ENCODE results near the gene SEC14L5.

DNA sequence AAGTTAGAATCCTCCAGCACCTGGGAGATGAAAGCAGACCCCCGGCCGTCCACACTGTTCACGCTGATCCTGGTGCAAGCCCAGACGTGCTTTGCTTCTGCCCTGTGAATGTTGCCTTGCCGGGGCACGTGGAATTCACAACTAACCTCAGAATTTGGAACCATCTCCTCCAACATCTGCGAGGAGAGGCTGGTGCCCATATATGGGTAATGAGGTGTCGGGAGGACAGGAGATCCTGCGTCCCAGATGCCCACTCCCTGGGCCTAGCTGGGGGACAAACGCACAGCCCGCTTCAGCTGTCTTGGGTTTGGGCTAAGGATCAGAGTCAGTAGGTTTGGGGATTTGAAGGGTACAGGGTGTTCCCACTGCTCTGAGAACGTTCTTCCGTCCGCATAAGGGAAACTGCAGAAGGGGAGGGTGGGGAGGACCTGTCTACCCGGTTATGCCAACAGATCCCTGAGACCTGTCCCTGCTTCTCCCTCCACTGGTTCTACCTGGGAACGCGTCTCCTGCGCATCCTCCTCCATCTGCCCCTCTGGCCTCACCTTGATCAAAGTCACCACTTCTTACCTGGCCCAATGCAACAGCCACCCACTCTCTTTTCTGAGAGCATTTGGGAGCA lies 35.3 kb upstream of the SEC14L5 start:
- TF ChIP-seq CTCF (conservative IDR thresholded peaks at IDR 0.05) (no peak), EZH2 (IDR thresholded peaks at IDR 0.05; ENCODE audit: low read depth) (no peak)
